PC-9 (cell line): ENCODE results near the gene CALY. TPM values are rescaled to one million over a fixed set of nuclear protein-coding genes. Genes with fewer than 3 reads are reported as not detected.

ENCODE experiments used
- BruUV-seq: library from RNA; stranded (reverse); fragments of 400-500 nt; replicated peaks from 2 replicates; lab custom pipeline; 2021; lab: Mats Ljungman, UMichigan
- CTCF ChIA-PET: fragments of 300-600 bp; sonication (Branson Sonifier 250); formaldehyde crosslinking; loops from one replicate; lab custom pipeline; 2022; ENCODE audit warnings: antibody characterized with exemption; lab: Charles Lee
- POLR2A ChIA-PET: fragments of 300-600 bp; sonication (Branson Sonifier 250); formaldehyde crosslinking; loops from one replicate; lab custom pipeline; 2022; ENCODE audit warnings: antibody characterized with exemption; ENCODE audit not compliant: unreplicated experiment; lab: Charles Lee
- DNase-seq, 2 experiments: peaks; one replicate each; pipeline versions ENCODE4 v3.0.0 to v3.0.0-alpha.2; 2015 to 2022; ENCODE audit warnings: mixed read lengths in 1 of 2
- H2AFZ ChIP-seq: fragments of 200-600 bp; sonication (generic); 2 replicates; pipeline ENCODE4 v1.8.1; 2017; ENCODE audit warnings: antibody characterized with exemption
- H3F3A ChIP-seq: fragments of 200-600 bp; sonication (generic); 2 replicates; pipeline ENCODE4 v1.8.1; 2017; ENCODE audit warnings: antibody characterized with exemption, mild to moderate bottlenecking, low read depth; ENCODE audit not compliant: insufficient read depth
- H3K27ac ChIP-seq: fragments of 200-600 bp; sonication (generic); 2 replicates; pipeline ENCODE4 v1.6.1; 2016; ENCODE audit warnings: mixed run types
- H3K27me3 ChIP-seq: fragments of 200-600 bp; sonication (generic); 2 replicates; pipeline ENCODE4 v1.6.1; 2016; ENCODE audit warnings: low read depth, mixed run types; ENCODE audit not compliant: insufficient read depth
- H3K36me3 ChIP-seq: fragments of 200-600 bp; sonication (generic); 2 replicates; pipeline ENCODE4 v1.6.1; 2016; ENCODE audit warnings: low read depth, mixed run types
- H3K4me1 ChIP-seq: fragments of 200-600 bp; sonication (generic); replicated peaks from 2 replicates; pipeline ENCODE4 v1.6.1; 2016; ENCODE audit warnings: mixed run types; ENCODE audit not compliant: insufficient read depth
- H3K4me2 ChIP-seq: fragments of 200-600 bp; sonication (generic); 2 replicates; pipeline ENCODE4 v1.6.1; 2017; ENCODE audit warnings: mixed run types
- H3K4me3 ChIP-seq: fragments of 200-600 bp; sonication (generic); 2 replicates; pipeline ENCODE4 v1.6.1; 2016; ENCODE audit warnings: mixed run types
- H3K79me2 ChIP-seq: fragments of 200-600 bp; sonication (generic); 2 replicates; pipeline ENCODE4 v1.6.1; 2017; ENCODE audit warnings: low read depth, mixed run types
- H3K9me2 ChIP-seq: fragments of 200-600 bp; sonication (generic); 2 replicates; pipeline ENCODE4 v1.8.1; 2017; ENCODE audit warnings: mild to moderate bottlenecking; ENCODE audit not compliant: insufficient read depth
- H3K9me3 ChIP-seq: fragments of 200-600 bp; sonication (generic); 2 replicates; pipeline ENCODE4 v1.8.1; 2016; ENCODE audit warnings: low read depth; ENCODE audit not compliant: insufficient read depth
- H4K20me1 ChIP-seq: fragments of 200-600 bp; sonication (generic); 2 replicates; pipeline ENCODE4 v1.8.1; 2017; ENCODE audit not compliant: insufficient read depth
- EZH2 ChIP-seq: fragments of 200-600 bp; sonication (generic); IDR thresholded peaks from 2 replicates; pipeline ENCODE4 v1.8.0; 2017; ENCODE audit warnings: antibody characterized with exemption, low read depth
- intact Hi-C: fragments of 100-400 bp; cut with micrococcal nuclease; formaldehyde crosslinking; loops from one replicate; pipeline ENCODE4 v1.10.0; 2022; ENCODE audit not compliant: unreplicated experiment
- total RNA-seq: library from RNA; stranded (reverse); gene quantifications from 2 replicates; pipeline ENCODE4 v1.2.3, GENCODE V29; 2021
- TF ChIP-seq, protein P1 (sequence below): fragments of 200-600 bp; sonication (generic); conservative IDR thresholded peaks from 2 replicates; pipeline ENCODE4 v1.6.1; 2017; ENCODE audit warnings: mixed run types, antibody characterized with exemption, mild to moderate bottlenecking, moderate library complexity

CALY gene
- total RNA-seq, 1 experiment from 2014 or later, result not detected

DNA sequence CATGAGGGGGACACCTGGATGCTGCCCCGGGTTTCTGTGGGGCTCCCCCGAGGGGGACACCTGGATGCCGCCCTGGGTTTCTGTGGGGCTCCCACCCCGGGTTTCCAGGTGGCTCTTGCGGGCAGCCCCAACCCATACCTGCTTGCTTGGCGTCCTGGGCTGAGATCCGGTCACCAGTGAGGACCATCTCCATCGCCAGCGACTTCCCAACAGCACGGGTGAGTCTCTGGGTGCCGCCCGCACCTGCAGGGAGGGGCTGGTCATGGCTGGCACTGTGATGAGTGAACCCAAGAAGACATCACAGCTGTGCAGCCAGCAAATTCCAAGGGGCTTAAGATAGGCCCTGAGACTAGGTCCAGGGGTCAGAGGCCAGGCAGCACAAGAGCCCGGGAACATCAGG, 30.1 kb upstream of the CALY start:
- no peak overlapping the region for H3K4me3 ChIP-seq
- BruUV-seq, result no TSS peak
- H3K4me2 ChIP-seq, result no peak overlapping the region
- H3K27ac ChIP-seq, result no peak overlapping the region
- H3K9me3 ChIP-seq, result no peaks in the 10 kb centered on the region
- no peak overlapping the region for H2AFZ ChIP-seq
- H3F3A ChIP-seq, result no peaks in the 10 kb centered on the region
- no peaks in the 10 kb centered on the region for H3K4me1 ChIP-seq
- no peaks in the 10 kb centered on the region for H4K20me1 ChIP-seq
- no peak for DNase-seq
- no peaks in the 10 kb centered on the region for H3K27me3 ChIP-seq
- H3K79me2 ChIP-seq, result 0 out of 2 replicates have a peak, but pooled peaks cover under 1% of the 10 kb centered on the region
- intact Hi-C loops, result no loop called here
- ChIA-PET POLR2A (no interaction called here), CTCF (no interaction called here)
- H3K9me2 ChIP-seq, result no peaks in the 10 kb centered on the region
- H3K36me3 ChIP-seq, result no peaks in the 10 kb centered on the region
- TF ChIP-seq, protein P1, sequence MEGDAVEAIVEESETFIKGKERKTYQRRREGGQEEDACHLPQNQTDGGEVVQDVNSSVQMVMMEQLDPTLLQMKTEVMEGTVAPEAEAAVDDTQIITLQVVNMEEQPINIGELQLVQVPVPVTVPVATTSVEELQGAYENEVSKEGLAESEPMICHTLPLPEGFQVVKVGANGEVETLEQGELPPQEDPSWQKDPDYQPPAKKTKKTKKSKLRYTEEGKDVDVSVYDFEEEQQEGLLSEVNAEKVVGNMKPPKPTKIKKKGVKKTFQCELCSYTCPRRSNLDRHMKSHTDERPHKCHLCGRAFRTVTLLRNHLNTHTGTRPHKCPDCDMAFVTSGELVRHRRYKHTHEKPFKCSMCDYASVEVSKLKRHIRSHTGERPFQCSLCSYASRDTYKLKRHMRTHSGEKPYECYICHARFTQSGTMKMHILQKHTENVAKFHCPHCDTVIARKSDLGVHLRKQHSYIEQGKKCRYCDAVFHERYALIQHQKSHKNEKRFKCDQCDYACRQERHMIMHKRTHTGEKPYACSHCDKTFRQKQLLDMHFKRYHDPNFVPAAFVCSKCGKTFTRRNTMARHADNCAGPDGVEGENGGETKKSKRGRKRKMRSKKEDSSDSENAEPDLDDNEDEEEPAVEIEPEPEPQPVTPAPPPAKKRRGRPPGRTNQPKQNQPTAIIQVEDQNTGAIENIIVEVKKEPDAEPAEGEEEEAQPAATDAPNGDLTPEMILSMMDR, result no peak
- no peak for TF ChIP-seq EZH2

DNA sequence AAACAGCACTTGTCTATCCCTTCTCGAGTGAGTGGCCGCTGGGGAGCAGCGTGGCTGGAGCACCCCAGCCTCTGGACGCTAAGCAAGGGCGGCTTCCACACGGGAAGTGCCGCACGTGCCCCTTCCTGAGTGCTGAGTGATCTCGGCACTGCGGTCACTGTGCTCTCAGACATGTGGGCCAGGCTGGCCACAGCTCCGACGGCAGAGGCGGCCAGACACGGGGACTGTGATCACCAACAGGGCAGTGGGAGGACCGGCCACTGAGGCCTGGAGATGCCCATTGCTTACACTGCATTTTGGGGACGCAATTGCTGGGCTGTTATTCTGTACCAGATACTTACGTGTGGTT, 29.4 kb upstream of the CALY start:
- Histone ChIP-seq H3K27ac (no peak overlapping the region), H3K4me2 (no peak overlapping the region), H3K4me3 (no peak overlapping the region), H3F3A (no peaks in the 10 kb centered on the region), H3K9me2 (no peaks in the 10 kb centered on the region), H3K79me2 (no peaks in the 10 kb centered on the region), H3K9me3 (no peaks in the 10 kb centered on the region), H3K4me1 (no peaks in the 10 kb centered on the region), H4K20me1 (no peaks in the 10 kb centered on the region), H2AFZ (no peak overlapping the region), H3K27me3 (no peaks in the 10 kb centered on the region), H3K36me3 (no peaks in the 10 kb centered on the region)
- BruUV-seq, result no TSS peak
- intact Hi-C loops, result no loop called here
- POLR2A ChIA-PET, result no interaction called here
- CTCF ChIA-PET, result no interaction called here
- TF ChIP-seq EZH2, result no peak
- no peak for DNase-seq

DNA sequence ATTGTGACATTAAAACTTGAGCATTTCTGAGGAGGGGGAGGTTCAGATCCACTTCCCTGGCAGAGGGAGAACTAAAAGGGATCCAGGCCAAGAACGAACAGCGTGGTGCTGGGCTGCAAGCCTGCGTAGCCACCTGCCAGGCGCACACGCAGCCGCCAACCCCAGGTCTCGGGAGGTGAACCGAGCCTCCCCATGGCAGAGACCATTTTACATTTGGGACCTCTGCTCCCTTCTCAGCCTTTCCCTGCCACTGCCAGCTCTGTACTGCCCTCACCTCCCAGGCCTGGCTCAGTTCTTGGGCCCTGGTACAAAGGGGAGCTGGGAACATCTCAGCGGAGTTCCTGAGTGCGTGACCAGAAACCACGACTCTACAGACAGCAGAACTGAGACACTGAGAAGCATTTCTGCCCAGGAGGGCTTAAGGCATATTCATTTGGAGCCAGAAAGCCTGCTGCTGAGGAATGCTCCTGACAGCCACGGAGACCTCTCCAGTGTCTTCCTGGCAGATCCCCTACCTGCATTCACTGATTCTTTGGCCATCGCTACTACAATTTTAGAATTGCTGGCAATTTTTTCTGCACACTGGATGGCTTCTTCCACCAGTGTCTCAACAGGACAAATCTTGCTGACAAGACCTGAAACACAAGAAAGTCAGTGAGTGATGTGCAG, 28.9 kb upstream of the CALY start:
- ChIA-PET CTCF (no interaction called here), POLR2A (no interaction called here)
- BruUV-seq, result no TSS peak
- Histone ChIP-seq H4K20me1 (no peaks in the 10 kb centered on the region), H3K9me3 (no peaks in the 10 kb centered on the region), H3K4me2 (no peak overlapping the region), H3K27me3 (no peaks in the 10 kb centered on the region), H3K36me3 (no peaks in the 10 kb centered on the region), H3F3A (no peaks in the 10 kb centered on the region), H3K9me2 (no peaks in the 10 kb centered on the region), H3K4me1 (no peaks in the 10 kb centered on the region), H2AFZ (no peak overlapping the region), H3K79me2 (no peaks in the 10 kb centered on the region), H3K27ac (no peak overlapping the region), H3K4me3 (no peak overlapping the region)
- intact Hi-C loops, result no loop called here
- no peak for DNase-seq
- TF ChIP-seq EZH2, result no peak
- TF ChIP-seq, protein P1, result no peak
